ENCODE measurements around the gene PRCD.

DNA sequence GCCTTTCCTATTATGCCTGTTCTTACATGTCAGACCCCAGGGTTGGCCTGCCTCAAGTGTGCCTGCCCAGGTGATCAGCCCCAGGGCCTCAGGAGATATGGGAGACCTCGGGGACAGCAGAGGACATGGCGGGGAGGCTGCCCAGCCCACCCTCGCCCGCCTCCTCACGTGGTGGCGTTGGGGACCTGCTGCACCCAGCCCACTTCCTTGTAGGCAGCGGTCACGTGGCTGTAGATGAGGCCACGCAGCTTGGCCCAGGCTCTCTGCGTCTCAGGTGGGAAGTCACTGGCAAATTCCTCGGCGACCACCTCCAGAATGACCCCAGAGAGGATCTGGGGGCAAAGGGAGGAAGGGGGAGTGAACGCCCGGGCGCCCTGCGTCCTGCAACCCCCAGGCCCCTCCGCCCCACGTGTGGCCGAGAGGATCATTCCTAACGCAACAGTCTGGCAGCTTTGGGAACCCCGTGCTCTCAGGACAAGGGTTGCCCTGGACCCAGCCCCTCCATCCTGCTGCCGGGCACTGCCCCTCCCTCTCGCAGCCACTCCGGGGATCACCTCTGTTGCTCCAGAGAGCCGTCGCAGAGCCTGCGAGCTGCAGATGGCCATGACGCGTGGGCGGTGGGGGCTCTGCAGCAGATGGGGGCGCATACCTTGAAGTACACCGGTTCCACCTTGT, 8.9 kb upstream of the PRCD start:
- TF ChIP-seq EZH2 (IDR thresholded peaks at IDR 0.05; ENCODE audit: borderline replicate concordance, low read depth, low read length, severe bottlenecking): no peak
- TF ChIP-seq, protein P1, sequence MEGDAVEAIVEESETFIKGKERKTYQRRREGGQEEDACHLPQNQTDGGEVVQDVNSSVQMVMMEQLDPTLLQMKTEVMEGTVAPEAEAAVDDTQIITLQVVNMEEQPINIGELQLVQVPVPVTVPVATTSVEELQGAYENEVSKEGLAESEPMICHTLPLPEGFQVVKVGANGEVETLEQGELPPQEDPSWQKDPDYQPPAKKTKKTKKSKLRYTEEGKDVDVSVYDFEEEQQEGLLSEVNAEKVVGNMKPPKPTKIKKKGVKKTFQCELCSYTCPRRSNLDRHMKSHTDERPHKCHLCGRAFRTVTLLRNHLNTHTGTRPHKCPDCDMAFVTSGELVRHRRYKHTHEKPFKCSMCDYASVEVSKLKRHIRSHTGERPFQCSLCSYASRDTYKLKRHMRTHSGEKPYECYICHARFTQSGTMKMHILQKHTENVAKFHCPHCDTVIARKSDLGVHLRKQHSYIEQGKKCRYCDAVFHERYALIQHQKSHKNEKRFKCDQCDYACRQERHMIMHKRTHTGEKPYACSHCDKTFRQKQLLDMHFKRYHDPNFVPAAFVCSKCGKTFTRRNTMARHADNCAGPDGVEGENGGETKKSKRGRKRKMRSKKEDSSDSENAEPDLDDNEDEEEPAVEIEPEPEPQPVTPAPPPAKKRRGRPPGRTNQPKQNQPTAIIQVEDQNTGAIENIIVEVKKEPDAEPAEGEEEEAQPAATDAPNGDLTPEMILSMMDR (IDR thresholded peaks at IDR 0.05; ENCODE audit: borderline replicate concordance, extremely low read depth, low read length, poor library complexity, severe bottlenecking): no peak

Data from DND-41 (cell line).